ENCODE data around the gene UNC5C. TPM values are rescaled to one million over a fixed set of nuclear protein-coding genes. Genes with fewer than 3 reads are reported as not detected.

The UNC5C gene
- total and polyA plus RNA-seq, 10 donors, result 0.43 to 15.7 (median 7.8) TPM

GRCh38 chr4:95524729-95525128, 24.0 kb downstream of the UNC5C start:
- no peak for DNase-seq
- 43 to 70% (median 52%) methylated on average over 2 of the region's 2 CpGs for WGBS, 5 donors
- TF ChIP-seq POLR2AphosphoS5 (IDR thresholded peaks at IDR 0.05) (no peak), POLR2A (IDR thresholded peaks at IDR 0.05) (no peak), CTCF (IDR thresholded peaks at IDR 0.05 in 8 of 11, conservative IDR thresholded peaks at IDR 0.05 in 3 of 11) (no peak)

GRCh38 chr4:95524184-95524583, 24.6 kb downstream of the UNC5C start:
- Histone ChIP-seq H3K27ac (no peak overlapping the region), H3K27me3 (replicated peaks in 1 of 7) (no peaks in the 10 kb centered on the region)
- WGBS, 5 donors, result 64 to 81% (median 73%) methylated on average over 1 of the region's 1 CpG

More at GRCh38 chr4:95524729-95525128, 24.0 kb downstream of the UNC5C start:
- Histone ChIP-seq H3K27me3 (replicated peaks in 1 of 7) (no peaks in the 10 kb centered on the region), H3K27ac (no peak overlapping the region), H3K36me3 (no peaks in the 10 kb centered on the region), H3K4me1 (no peaks in the 10 kb centered on the region), H3K4me3 (no peak overlapping the region), H3K9me3 (peaks cover 0 to 3% (median 0%) of the 10 kb centered on the region in 8 donors)
- intact Hi-C loops (cut with DNase I; ENCODE audit: low total_unique reads), result no loop called here

DNA sequence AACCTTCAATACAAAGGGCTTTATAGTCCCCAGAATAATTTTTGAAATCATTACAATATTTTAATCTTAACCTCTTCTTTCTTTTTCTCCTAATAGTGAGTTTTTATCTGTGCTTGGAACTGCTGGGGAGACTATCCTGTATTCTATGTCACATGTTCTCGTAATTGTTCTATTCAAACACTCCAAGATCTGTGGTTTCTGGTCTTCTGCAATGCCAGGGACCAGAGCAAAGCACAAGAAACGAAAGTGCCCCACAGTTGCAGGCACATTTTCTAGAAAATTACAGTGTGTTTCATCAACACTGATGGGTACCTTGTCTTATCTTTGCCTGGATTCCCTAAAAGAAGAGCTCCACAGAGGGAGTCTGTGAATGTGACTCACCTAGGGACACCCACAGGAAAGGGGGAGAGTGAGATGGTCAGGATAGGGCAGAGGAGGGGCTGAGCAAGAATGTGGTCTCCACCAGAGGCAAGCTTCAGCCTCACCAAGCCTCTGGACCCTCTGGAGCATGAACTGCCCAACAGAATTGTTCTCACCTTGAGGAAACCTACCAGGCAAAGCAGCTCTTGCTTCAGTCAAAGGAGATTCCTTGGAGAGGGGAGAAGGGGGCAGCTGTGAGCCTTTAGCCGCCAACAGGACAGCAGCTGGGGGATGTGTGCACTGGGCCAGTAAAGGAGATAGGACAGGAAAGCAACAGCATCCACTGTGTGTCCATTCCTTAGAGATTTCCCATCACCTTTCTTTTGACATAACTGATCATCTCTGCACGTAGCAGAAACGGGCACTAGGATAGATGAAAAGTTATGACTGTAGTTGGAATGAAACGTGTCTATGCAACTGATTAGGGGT, 25.9 kb downstream of the UNC5C start:
- Histone ChIP-seq H3K4me3 (no peak overlapping the region), H3K27ac (no peak overlapping the region), H3K36me3 (no peaks in the 10 kb centered on the region), H3K9me3 (peaks cover 0 to 3% (median 0%) of the 10 kb centered on the region in 8 donors), H3K4me1 (no peaks in the 10 kb centered on the region), H3K27me3 (replicated peaks in 1 of 7) (no peaks in the 10 kb centered on the region)
- TF ChIP-seq POLR2A (IDR thresholded peaks at IDR 0.05) (no peak), POLR2AphosphoS5 (IDR thresholded peaks at IDR 0.05) (no peak), CTCF (IDR thresholded peaks at IDR 0.05 in 8 of 11, conservative IDR thresholded peaks at IDR 0.05 in 3 of 11) (no peak)
- intact Hi-C loops (cut with DNase I; ENCODE audit: low total_unique reads), result no loop called here
- no peak for DNase-seq
- WGBS, 5 donors, result 72 to 84% (median 73%) methylated on average over 6 of the region's 6 CpGs

More at GRCh38 chr4:95524184-95524583, 24.6 kb downstream of the UNC5C start:
- DNase-seq, result no peak
- H3K4me3 ChIP-seq, result no peak overlapping the region
- TF ChIP-seq POLR2AphosphoS5 (IDR thresholded peaks at IDR 0.05) (no peak), POLR2A (IDR thresholded peaks at IDR 0.05) (no peak), CTCF (IDR thresholded peaks at IDR 0.05 in 8 of 11, conservative IDR thresholded peaks at IDR 0.05 in 3 of 11) (no peak)
- H3K4me1 ChIP-seq, result no peaks in the 10 kb centered on the region
- no peaks in the 10 kb centered on the region for H3K36me3 ChIP-seq
- peaks cover 0 to 3% (median 0%) of the 10 kb centered on the region in 8 donors for H3K9me3 ChIP-seq
- intact Hi-C loops (cut with DNase I; ENCODE audit: low total_unique reads), result no loop called here

DNA sequence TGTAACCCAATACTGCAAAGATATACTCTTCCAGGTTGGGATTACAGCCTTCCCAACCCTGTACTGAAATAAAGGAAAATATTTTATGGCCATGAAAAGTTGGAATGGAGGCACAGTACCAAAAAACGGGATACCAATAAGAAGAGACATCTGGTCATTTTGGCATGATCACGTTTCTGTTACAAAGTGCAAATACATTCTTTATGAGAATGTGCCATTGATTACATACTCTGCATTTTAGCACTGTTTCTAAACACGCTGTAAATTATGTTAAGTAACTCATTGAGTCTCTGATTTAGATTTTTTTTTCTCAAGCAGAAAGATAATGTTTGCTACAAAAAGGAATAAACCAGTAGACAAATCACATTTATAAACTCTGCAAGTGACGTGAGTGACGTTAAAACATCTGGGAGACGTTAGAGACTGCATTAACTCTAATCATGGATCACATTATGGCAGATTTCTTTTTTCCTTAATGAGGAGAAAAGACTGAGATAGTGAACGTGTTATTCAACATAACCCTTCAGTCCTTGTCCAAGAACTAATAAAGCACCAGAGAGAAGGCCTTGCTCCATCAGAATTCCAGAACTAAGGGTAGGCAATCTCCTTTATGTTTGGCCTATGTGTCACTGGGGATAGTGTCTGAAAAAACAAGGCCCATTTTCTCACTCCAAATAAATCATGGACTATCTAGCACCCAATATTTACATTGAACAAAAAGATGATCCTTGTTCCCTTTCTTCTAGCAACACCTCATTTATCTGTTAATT, 31.0 kb downstream of the UNC5C start:
- H3K27me3 ChIP-seq (replicated peaks in 1 of 7), result no peaks in the 10 kb centered on the region
- intact Hi-C loops (cut with DNase I; ENCODE audit: low total_unique reads), result no loop called here
- DNase-seq, result no peak
- no peak overlapping the region for H3K27ac ChIP-seq
- TF ChIP-seq POLR2A (IDR thresholded peaks at IDR 0.05), result no peak
- TF ChIP-seq POLR2AphosphoS5 (IDR thresholded peaks at IDR 0.05), result no peak
- TF ChIP-seq CTCF (IDR thresholded peaks at IDR 0.05 in 8 of 11, conservative IDR thresholded peaks at IDR 0.05 in 3 of 11), result no peak
- peaks cover 0 to 3% (median 0%) of the 10 kb centered on the region in 8 donors for H3K9me3 ChIP-seq
- no peaks in the 10 kb centered on the region for H3K4me1 ChIP-seq
- H3K36me3 ChIP-seq, result no peaks in the 10 kb centered on the region
- WGBS, 5 donors, result 60 to 79% (median 75%) methylated on average over 7 of the region's 7 CpGs
- no peak overlapping the region for H3K4me3 ChIP-seq

Measured in spleen (tissue), 11 donors.